Left forelimb (tissue), 1 donor: ENCODE measurements around the gene MED23.
"Not testable (repeated sequence)": the region's sequence is repeated elsewhere in the genome, so short reads cannot be mapped to it uniquely, and the experiment has no call there.

Experiments
- DNase-seq: peaks from one replicate; pipeline ENCODE4 v3.0.0-alpha.2; 2018; ENCODE audit warnings: low spot score

The MED23 gene

DNA sequence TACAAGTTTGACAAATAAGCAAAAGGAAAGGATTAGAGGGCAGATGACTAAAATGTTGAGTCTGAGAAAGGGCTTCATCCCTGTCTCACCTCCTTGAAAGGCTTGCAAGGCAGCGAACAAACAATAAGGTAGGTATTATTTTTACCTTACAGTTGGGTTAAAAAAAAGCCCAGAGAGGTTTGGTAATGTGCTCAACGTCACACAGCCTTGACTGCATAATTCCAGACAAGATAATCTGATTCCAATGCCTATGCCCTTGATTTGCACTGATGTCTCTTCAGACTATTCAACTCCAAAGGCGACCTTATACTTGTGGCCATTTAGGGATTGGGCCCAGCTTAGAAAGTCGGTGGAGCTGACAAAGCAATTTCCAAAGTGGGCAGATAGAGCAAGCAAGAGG, 53.4 kb downstream of the MED23 start:
- DNase-seq, result no peak

DNA sequence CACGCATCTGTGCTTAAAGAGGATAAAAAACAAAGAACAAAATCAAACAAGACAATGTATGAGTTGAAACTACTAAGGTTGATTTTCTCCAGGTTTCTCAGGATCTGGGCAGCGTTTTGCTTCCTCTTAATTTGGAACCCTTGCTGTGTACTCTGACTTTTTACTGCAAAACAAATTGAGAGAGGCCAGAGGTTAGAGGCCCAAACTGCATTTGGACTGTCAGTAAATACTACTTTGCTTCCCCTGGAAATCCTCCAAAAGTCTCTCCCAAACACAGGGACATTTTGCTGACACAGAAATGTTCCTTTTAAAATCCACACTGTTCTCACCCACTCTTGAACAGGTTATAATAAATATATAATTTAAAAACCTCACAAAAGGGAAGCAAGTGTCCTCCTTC, 53.9 kb downstream of the MED23 start:
- no peak for DNase-seq

DNA sequence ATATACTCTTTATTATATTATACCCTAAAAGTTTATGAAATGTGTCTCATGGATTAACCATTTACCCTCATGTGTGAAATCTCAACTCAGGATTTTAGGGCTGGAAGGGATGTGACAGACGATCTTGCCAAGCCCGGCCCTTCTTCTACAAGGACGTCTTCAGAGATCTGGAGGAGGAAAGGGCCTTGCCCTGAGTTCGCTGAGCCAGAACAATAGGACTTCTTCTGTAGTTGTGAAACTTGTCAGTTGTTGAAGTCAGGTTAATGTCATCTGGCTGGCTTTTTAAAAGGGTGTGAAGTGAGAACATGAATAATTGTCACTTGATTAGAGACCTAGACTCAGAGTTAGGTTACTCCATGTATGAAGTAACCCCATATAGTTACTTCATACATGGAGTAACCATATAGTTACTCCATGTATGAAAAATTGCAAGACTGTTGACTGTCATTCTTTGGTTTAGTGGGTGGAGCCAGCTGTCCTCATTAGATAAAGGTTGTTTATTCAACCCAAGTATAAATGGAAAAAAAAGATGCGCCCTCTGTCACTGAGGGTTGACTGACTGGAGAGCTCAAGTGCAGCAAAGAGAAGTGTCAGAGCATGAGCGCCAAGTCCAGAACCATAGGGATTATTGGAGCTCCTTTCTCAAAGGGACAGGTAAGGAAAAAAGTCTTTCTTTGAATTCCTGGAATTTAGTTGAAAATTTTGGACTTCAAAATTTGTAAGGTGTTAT, 55.2 kb downstream of the MED23 start, which contains the start of gene ARG1:
ARG1 (plus strand) TSS at position 541 of the 730 bp plus-strand sequence; CDS start at position 598, 57 bp downstream.
- no peak for DNase-seq

DNA sequence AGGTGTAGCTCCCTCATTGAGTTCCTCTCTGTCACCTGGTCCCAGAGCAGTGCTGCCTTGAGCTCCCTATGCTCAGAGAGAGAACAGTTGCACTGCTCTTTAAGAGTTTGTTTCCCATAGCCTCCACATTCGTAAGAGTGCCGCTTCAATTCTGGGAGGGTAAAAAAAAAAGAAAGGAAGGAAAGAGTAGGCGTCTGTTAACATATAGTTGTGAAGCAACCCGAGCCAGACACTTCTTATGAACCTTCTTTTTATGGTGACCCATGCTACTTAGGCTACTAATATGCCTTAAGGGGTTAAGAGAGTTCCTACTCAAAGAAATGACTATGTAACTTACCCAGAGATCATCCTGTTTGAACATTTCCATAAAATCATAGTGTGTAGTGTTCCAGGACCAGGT, 59.3 kb downstream of the MED23 start:
- no peak for DNase-seq

DNA sequence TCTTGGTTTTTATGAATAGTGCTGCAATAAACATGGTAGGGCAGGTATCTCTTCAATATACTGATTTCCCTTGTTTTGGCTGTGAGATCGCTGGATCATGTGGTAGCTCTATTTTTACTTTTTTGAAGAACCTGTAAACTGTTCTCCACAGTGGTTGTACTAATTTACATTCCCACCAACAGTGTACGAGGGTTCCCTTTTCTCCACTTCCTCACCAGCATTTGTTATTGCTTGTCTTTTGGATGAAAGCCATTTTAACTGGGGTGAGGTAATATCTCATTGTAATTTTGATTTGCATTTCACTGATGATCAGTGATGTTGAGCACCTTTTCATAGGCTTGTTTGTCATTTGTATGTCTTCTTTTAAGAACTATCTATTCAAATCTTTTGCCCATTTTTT, 63.0 kb downstream of the MED23 start:
- no peak for DNase-seq

DNA sequence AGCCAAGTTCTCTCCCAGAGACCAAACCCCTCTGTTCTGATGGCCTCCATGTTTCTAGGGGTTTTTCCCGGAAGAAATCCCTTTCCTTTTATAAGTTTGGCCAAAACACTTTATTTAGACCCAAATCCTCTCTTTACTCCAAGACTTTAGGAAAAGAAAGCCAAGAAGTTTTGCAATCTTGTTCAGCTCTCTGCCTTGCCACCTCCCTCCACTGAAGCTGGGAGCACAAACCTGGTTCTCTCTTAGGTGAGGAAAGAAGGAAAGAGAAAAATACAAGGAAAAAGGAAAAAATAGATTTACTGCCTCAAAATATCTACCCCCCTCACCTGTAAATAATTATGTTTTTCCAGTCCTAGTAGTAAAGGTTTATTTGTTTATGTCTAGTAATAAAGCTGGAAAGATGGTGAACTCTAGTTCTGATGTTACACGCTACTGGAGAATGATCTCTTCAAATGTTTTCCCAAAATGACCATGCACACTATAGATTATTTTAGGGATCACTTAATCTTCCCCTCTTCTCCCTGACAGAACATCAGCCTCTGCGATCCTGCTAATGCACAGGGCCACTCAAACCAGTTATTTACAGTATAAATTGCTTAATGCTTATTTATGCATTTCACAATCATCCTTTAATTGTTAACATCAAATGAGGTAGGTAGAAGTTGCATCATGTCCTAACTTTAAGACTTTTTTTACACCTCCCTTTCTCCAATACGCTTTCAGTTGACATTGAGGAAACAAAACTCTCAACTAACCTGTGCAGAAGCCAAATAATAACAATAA, 65.9 kb downstream of the MED23 start:
- no peak for DNase-seq

DNA sequence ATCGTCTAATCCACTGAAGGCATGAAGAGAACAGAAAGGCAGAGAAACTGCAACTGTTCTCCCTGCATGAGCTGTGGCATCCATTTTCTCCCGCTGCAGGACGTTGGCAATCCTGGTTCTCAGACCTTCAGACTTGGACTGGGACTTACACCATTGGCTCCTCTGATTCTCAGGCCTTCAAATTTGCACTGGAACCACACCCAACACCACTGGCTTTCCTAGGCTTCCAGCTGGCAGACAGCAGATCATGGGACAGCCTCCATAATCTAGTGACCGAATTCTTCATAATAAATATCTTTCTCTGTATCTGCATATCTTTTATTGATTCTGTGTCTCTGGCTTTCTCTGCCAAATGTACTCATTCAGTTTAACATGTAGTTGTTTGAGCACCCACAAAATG, 69.1 kb downstream of the MED23 start:
- DNase-seq, result no peak

DNA sequence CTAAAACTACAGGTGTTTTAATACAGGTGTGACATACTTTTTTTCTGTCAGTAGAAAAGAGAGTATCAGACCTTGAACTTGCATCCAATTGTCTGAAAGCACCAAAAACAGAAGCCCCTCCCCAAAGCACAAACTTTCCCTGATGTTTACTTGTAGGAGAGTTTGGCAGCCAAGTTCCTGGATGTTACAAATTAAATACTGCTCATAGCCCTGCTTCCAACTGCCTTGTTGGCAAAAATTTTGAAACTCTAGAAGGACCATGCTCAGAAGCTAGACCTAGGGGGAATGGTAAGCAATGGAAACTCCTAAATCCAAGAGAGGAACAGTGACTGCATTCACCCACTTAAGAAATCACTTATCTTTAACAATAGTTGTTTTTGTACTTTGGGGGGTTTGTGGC, 72.0 kb downstream of the MED23 start:
- DNase-seq, result no peak

DNA sequence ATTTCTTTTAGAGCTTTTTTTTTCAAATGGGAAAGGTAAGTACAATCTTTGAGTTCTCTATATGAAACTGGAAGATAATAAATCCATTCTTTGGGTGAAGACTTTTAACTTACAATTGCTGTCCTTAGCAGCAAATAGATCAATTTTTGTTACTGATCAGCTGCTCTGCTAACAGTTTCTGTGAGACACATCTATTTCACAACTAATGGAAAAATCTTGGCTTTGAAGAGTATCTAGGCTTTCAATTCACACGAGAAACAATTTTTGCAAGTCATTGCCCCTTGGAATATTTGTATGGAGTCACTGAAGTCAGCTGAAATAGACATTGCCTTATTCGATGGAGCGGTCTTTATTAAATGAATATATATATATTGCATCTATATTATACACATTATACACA, 75.5 kb downstream of the MED23 start:
- no peak for DNase-seq

DNA sequence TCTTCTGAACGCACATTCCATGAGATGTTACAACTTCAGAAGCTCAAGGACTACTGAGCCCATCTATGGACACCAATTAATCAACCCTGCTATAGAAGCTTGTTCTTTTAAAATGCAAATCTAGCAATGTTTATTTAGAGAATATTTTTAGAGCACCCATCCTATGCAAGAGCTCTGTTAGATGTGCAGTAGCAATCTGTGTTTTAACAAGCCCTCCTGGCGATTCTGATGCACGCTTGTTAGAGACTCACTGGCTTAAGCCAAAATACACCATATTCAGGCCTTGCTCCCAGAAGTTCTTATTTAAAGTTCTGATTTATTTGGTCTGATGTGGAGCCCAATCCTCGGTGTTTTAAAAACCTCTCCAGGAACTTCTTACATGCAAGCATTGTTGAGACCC, 76.1 kb downstream of the MED23 start:
- no peak for DNase-seq

DNA sequence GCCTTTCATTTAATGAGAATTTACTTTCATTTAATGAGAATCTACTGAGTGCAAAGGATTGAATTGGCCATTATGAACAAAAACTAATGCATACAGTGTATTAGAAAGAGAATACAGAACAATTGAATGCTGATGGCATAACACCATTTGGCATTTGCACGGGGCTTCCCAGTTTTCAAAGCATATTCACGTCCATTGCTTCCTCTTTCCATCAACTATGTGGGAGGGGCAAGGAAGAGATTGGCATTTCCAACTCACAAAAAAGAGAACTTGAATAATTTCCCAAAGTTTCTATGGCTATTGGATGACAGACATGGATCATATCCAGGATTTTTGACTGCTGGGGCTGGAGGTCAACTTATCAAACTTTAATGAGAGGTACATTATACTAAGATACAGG, 78.2 kb downstream of the MED23 start:
- DNase-seq, result no peak

DNA sequence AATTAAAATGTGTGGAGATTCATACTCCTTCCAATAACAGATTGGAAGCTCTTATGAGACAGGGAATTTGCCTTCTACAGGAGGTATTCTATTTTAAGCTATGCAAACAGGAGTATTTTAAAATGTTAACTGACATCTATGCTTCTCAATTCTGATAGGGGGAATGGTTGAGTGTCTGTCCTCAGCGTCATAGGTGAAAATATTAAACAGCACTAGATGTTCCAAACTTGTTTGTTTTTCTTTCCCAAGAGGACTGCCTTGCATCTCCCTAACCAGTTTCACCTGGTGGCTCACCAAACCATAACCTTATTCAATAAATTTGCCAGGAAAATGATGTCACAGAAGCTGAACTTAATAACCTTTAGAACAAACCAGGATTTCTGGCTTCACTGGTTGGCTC, 79.6 kb downstream of the MED23 start:
- no peak for DNase-seq

DNA sequence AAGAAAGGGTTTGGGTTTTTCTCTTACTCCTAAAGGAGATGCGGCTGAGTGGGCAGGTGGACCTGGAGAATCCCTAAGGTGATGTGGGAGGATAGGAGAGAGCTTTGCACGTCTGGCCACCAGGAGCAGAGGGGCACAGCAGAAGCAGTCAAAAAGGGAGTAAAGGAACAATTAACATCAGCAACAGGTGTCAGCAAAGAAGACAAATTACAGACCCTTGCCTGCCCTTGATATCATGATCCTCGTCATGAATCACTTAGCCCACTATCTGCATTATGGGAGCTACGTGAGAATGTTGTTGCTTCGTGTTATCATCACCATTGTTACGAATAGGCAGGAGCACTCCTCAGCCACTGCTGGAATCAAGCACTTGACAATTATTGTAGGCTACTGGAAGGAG, 80.6 kb downstream of the MED23 start:
- no peak for DNase-seq

DNA sequence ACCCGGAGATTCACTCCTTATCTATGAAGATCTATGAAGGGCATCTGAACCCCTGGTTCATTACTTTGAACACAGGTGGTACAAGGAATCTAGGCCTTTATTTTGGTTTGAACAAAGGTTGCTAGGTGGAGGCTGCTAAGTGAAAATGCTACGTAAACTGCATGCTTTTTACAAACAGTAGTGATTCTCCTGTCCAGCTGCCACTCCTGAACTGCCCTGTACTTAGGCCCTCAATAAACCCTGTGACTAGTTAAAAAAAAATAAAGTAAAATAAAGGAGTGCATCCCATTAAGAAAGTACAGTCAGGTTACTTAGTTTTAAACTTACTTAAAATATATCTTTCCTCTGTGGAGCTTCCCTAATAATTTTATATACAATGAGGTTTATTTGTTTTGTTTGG, 82.7 kb downstream of the MED23 start:
- no peak for DNase-seq

DNA sequence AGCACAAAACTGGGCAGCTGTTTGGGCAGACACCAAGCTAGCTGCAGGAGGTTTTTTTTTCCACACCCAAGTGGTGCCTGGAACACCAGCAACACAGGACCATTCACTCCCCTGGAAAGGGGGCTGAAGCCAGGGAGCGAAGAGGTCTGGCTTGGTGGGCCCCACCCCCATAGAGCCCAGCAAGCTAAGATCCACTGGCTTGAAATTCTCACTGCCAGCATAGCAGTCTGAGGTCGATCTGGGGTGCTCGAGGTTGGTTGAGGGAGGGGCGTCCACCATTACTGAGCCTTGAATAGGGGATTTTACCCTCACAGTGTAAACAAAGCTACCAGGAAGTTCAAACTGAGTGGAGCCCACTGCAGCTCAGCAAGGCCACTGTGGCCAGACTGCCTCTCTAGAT, 89.4 kb downstream of the MED23 start:
- DNase-seq, result not testable (repeated sequence)

DNA sequence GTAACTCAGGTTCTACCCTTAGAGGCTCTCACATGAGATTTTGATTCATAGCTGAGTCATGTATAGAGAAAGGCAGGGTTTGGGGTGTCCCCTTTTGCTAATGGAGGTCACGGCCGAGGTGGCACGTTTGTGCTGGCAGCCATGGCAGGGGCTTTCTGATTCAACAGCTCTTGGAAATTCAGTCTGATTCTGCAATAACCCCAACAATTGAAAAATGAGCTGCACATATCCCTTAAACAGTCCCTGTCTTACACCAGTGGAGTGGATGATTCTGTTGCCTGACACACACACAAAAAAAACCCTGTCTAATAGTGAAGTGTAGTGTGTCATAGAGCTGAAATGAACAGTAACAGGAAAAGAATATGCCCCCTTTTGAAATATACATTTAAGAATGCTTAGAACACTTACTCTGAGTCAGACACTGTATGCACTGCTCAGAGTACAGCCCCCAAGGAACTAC, 95.4 kb downstream of the MED23 start:
- DNase-seq, result no peak

DNA sequence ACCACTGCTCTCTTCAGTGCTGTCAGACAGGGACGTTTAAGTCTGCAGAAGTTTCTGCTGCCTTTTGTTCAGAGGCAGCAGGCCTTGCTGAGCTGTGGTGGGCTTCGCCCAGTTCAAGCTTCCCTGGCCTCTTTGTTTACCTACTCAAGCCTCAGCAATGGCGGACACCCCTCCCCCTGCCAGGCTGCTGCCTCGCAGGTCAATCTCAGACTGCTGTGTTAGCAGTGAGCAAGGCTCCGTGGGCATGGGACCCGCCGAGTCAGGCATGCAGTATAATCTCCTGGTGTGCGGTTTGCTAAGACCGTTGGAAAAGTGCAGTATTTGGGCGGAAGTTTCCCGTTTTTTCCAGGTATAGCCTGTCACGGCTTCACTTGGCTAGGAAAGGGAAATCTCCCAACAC, 96.4 kb downstream of the MED23 start:
- not testable (repeated sequence) for DNase-seq

DNA sequence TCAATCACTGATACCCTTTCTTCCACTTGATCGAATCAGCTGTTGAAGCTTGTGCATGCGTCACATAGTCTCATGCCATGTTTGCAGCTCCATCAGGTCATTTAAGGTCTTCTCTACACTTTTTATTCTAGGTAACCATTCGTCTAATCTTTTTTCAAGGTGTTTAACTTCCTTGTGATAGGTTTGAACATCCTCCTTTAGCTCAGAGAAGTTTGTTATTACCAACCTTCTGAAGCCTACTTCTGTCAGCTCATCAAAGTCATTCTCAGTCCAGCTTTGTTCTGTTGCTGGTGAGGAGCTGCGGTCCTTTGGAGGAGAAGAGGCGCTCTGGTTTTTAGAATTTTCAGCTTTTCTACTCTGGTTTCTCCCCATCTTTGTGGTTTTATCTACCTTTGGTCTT, 97.1 kb downstream of the MED23 start:
- DNase-seq, result not testable (repeated sequence)

DNA sequence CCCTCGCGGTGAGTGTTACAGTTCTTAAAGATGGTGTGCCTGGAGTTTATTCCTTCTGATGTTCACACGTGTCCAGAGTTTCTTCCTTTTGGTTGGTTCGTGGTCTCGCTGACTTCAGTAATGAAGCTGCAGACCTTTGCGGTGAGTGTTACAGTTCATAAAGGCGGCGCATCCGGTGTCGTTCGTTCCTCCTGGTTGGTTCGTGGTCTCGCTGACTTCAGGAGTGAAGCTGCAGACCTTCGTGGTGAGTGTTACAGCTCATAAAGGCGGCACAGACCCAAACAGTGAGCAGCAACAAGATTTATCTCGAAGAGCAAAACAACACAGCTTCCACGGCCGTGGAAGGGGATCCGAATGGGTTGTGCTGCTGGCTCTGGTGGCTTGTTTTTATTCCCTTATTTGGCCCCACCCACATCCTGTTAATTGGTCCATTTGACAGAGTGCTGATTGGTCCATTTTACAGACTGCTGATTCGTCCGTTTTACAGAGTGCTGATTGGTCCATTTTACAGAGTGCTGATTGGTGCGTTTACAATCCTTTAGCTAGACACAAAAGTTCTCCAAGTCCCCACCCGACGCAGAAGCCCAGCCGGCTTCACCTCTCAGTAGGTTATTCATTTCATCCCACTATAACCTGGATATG, 103.2 kb downstream of the MED23 start:
- DNase-seq, result no peak

DNA sequence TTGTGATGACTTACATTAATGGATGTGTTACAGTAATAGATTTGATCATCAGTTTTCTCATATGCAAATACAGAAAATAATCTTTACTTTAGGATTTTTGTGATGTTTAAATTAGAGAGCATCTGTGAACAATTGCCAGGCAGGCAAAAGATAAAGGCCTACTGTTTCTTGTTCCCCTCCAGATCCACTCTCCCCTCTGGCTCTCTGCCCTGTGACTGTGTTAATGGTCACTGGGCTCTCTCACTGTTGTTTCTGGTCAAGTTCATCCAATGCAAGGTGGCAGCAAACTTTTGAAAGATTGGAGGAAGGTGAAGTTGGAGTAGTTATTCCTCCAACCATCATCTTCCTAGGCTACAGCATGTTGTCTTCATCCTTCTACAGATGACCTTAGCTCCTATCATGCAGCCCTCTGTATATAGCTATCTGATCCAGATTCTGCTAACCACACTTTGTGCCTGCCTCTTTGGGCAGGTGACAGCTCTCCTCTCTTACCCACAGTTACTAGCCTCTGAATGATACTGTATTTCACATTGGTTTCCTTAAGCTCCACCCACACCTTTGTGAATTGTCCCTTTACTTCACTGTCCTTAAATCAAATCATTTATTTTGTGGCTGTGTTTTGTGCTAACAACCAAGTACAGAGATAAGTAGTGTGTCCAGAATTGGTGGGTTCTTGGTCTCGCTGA, 103.9 kb downstream of the MED23 start:
- no peak for DNase-seq
